DND-41 (cell line): ENCODE data around the gene FUT3.

Source experiments
- EZH2 ChIP-seq: IDR thresholded peaks from 3 replicates; pipeline ENCODE4 v1.6.1; 2012; ENCODE audit warnings: borderline replicate concordance, low read depth, mild to moderate bottlenecking, moderate library complexity, low read length, inconsistent platforms; ENCODE audit not compliant: severe bottlenecking
- TF ChIP-seq, protein P1 (sequence below): IDR thresholded peaks from 2 replicates; pipeline ENCODE4 v1.5.1; 2012; ENCODE audit warnings: borderline replicate concordance, low read length, moderate library complexity, mild to moderate bottlenecking; ENCODE audit not compliant: poor library complexity, severe bottlenecking; ENCODE audit errors: extremely low read depth

DNA sequence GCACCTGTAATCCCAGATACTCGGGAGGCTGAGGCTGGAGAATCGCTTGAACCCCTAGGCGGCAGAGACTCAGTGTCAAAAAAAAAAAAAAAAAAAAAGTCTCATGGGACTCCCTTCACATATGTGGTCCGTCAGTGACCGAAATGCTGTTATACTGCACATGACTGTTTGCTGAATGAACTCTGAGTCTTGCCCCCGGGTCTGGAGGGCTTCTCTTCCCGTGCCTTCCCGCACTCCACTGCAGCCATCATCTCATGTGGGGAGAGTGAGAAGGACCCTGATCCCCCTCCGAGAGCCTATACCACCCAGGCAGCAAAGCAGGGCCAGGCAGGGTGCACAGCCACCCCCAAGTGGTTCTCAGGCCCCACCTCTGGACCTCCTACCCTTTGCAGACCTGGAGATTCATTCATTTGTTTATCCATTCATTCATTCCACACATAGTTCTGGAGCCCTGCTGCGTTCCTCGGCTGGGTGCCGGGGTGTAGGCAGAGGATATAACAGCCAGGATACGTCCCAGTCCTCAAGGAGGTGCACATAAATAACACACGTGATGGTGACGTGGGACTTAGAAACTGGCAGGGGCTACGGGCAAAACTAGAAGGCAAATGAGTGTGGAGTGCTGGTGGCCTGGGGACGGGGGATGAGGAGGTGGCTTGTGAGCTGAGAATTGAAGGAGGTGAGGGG lies 38.2 kb upstream of the FUT3 start:
- TF ChIP-seq, protein P1, sequence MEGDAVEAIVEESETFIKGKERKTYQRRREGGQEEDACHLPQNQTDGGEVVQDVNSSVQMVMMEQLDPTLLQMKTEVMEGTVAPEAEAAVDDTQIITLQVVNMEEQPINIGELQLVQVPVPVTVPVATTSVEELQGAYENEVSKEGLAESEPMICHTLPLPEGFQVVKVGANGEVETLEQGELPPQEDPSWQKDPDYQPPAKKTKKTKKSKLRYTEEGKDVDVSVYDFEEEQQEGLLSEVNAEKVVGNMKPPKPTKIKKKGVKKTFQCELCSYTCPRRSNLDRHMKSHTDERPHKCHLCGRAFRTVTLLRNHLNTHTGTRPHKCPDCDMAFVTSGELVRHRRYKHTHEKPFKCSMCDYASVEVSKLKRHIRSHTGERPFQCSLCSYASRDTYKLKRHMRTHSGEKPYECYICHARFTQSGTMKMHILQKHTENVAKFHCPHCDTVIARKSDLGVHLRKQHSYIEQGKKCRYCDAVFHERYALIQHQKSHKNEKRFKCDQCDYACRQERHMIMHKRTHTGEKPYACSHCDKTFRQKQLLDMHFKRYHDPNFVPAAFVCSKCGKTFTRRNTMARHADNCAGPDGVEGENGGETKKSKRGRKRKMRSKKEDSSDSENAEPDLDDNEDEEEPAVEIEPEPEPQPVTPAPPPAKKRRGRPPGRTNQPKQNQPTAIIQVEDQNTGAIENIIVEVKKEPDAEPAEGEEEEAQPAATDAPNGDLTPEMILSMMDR: no peak
- TF ChIP-seq EZH2: no peak
